ENCODE data around the gene MOB2.

MOB2 gene

DNA sequence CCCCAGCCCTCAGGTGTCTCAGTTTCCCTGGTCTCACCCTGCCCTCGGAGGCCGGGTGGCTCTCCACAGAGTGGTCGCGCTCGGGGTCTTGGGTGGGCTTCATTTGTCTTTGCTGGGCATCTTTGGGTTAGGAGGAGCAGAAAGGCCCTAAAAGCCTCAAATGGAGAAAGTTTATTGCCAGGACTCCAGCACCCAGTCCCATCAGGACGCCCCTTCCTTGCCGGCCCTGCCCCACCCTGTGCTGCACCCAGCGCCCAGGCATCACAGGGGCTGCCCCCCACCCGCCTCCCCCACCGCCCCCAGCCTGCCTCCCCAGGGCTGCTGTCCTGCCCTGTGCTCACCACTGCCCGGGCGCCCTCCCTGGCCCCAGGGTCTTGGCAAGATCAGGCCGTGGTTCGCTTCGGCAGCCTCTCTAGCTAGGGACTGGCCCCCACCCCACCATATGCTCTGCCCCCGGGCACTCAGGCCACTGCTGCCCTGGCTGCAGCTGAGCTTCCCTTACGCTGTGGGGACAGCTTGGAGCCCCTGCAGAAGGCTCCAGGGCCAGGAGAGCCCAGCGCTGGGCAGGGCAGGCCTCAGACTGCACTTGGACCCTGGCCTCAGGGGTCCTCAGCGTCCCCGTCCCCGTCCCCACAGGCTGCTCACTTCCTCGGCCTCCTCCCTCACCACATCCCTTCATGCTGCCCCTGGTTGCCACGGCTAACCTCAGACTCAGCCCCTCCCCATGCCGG lies 31.4 kb downstream of the MOB2 start:
- Histone ChIP-seq H3K27me3 (ENCODE audit: insufficient read depth, low read length) (no peaks in the 10 kb centered on the region), H3K9me3 (ENCODE audit: low read length) (no peaks in the 10 kb centered on the region), H2AFZ (ENCODE audit: low read depth, low read length) (no peak overlapping the region), H3K36me3 (ENCODE audit: insufficient read depth, low read length) (peaks cover 45% of the 10 kb centered on the region), H3K4me1 (ENCODE audit: insufficient read depth, low read length) (peaks cover 3% of the 10 kb centered on the region), H3K4me3 (ENCODE audit: low read length) (no peak overlapping the region)

DNA sequence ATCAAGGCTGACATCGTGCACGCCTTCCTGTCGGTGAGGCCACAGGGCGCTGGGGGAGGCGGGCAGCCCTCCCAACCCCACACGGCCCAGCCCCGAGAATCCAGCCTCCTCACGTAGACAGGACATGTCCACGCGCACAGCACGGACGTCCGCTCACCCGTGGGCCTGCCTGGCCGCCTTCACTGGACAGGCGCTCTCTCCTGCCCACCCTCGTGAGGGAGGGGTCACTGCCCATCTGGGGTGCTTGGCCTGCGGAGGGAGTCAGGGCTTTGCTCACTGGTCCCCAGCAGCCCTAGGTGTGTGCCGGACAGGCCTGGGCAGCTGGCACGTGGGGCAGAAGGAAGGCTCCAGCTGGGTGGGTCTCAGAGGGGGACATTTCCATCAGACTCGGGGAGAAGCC lies 32.0 kb downstream of the MOB2 start:
- Histone ChIP-seq H3K4me1 (ENCODE audit: insufficient read depth, low read length) (peaks cover 3% of the 10 kb centered on the region), H3K9me3 (ENCODE audit: low read length) (no peaks in the 10 kb centered on the region), H2AFZ (ENCODE audit: low read depth, low read length) (no peak overlapping the region), H3K27me3 (ENCODE audit: insufficient read depth, low read length) (no peaks in the 10 kb centered on the region), H3K4me3 (ENCODE audit: low read length) (no peak overlapping the region), H3K36me3 (ENCODE audit: insufficient read depth, low read length) (peaks cover 48% of the 10 kb centered on the region)

DNA sequence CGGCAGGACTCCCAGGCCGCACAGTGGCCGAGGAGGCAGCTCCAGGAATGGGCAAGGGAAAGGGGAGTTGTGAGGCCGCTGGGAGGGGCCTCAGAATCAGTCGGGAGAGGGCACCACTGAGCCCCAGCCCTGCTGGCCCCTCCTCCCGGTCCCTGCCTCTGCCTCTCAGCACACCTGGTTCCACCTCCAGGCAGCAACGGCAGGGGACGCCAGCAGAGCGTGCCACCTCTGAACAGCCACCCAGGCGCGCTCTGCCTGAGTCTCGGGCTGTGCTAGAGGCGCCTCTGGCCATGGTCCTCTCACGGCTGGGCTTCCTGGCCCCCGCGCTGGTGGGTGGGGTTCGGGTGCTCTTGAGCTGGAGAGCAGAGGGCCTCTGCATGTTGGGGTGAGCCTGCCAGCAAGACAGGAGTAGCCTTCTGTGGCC lies 33.0 kb downstream of the MOB2 start:
- Histone ChIP-seq H3K36me3 (ENCODE audit: insufficient read depth, low read length) (peaks cover 54% of the 10 kb centered on the region), H2AFZ (ENCODE audit: low read depth, low read length) (no peak overlapping the region), H3K9me3 (ENCODE audit: low read length) (no peaks in the 10 kb centered on the region), H3K4me3 (ENCODE audit: low read length) (no peak overlapping the region), H3K4me1 (ENCODE audit: insufficient read depth, low read length) (peaks cover 3% of the 10 kb centered on the region), H3K27me3 (ENCODE audit: insufficient read depth, low read length) (no peaks in the 10 kb centered on the region)

DNA sequence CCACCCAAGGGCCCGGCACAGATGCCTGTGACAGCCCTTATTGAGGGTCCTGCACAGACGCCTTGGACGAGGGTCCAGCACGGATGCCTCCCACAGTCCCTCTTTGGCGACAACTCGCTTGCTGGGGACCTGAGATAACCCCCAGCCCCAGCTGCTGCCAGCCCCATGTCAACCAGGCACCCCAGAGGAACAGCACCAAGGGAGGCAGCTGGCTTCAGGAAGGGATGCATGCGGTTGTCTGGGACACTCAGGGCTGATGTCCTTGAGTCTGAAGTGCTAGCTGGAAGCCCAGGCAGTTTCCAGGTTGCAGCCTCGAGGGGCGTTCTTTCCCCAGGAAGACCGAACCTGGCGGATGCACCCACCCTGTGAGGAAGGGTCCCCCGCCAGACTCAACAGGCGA lies 33.8 kb downstream of the MOB2 start:
- no peak overlapping the region for H2AFZ ChIP-seq (ENCODE audit: low read depth, low read length)
- H3K4me3 ChIP-seq (ENCODE audit: low read length) = no peak overlapping the region
- H3K27me3 ChIP-seq (ENCODE audit: insufficient read depth, low read length) = no peaks in the 10 kb centered on the region
- no peaks in the 10 kb centered on the region for H3K9me3 ChIP-seq (ENCODE audit: low read length)
- no peaks in the 10 kb centered on the region for H3K4me1 ChIP-seq (ENCODE audit: insufficient read depth, low read length)
- peaks cover 63% of the 10 kb centered on the region for H3K36me3 ChIP-seq (ENCODE audit: insufficient read depth, low read length)

DNA sequence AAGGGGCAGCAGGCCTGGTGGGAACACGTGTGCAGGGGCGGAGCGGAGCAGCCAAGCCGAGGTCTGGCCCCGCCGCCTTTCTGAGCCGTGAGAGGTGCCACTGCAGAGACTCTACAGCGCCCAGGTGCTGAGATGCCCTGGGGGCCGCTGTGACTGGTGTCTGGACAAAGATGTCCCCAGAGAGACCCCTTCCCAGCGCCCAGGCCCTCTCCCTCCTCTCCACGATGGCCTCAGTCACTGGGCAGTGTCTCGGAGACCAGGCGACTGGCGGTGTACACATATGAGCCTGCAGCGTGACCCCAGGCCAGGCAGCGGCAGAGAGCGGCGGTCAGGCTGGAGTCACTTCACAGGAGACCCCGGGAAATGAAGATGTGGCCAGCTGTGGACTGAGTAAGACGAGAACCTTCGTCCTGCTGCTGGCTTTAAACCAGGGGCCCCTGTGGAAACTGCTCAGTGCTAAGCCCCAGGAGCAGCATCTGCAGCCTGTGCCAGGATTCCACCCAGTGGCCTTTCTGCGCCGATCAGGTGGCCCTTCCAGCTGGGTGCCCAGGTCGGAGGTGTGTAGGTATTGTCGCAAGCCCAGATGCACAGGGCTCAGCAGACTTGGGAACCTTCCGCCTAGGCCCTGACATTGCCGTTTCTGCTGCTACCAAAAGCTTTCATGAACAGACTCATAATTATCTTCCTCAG lies 34.7 kb downstream of the MOB2 start:
- Histone ChIP-seq H3K4me3 (ENCODE audit: low read length) (no peak overlapping the region), H3K9me3 (ENCODE audit: low read length) (no peaks in the 10 kb centered on the region), H2AFZ (ENCODE audit: low read depth, low read length) (no peak overlapping the region), H3K36me3 (ENCODE audit: insufficient read depth, low read length) (peaks cover 67% of the 10 kb centered on the region), H3K27me3 (ENCODE audit: insufficient read depth, low read length) (no peaks in the 10 kb centered on the region), H3K4me1 (ENCODE audit: insufficient read depth, low read length) (no peaks in the 10 kb centered on the region)

DNA sequence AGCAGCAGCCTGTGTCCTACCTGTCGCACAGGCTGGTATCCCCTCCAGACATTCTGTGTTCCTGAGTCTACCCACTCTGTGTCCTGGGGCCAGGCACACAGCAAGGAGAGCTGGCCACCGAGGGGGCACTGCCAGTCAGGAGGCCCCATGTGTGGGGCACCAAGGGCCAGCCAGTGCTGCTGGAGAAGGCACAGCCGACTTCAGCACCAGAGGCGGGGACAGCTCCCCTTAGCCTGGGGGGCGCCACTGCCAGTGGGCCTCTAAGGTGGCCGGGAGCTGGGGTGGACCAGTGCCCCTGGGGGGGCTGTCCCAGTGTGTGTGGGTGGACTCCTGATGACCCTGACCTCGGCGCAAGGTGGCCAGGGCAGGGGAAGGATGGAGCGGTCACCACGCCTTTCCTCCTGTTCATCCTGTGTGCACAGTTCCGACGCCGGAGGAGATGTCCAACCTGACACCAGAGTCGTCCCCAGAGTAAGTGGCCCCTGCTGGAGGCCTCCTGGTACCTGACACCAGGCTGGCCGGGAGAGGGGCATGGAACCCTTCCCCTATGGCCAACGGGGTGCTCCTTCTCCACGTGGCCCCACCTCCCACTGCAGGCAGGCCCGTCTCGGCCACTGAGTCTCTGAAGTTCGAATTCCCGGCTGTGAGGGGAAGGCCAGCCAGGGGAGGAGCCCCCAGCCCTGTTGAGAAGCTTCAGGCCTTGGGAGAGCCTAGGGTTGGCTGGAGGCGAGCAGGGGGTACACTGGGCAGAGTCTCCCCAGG lies 35.4 kb downstream of the MOB2 start:
- H2AFZ ChIP-seq (ENCODE audit: low read depth, low read length) = no peak overlapping the region
- no peaks in the 10 kb centered on the region for H3K27me3 ChIP-seq (ENCODE audit: insufficient read depth, low read length)
- H3K4me3 ChIP-seq (ENCODE audit: low read length) = no peak overlapping the region
- peaks cover 69% of the 10 kb centered on the region for H3K36me3 ChIP-seq (ENCODE audit: insufficient read depth, low read length)
- H3K9me3 ChIP-seq (ENCODE audit: low read length) = no peaks in the 10 kb centered on the region
- no peaks in the 10 kb centered on the region for H3K4me1 ChIP-seq (ENCODE audit: insufficient read depth, low read length)

DNA sequence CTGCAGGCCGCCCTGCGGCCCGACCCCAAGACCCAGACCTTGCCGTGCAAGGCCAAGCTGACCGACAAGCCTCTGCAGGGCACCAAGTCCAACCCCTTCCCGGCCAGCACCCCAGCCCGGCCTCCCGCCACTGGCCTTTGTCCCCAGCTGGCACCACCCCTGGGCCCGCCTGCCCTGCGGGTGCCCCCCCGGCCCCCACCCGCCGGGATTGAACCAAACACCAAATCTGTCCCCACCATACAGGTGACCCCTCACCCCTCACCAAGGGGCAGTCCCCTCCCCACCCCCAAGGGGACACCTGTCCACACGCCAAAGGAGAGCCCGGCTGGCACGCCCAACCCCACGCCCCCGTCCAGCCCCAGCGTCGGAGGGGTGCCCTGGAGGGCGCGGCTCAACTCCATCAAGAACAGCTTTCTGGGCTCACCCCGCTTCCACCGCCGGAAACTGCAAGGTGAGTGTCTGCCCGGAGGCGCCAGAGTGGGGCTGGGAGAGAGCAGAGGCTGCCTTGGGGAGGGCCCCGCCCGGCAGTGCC lies 36.2 kb downstream of the MOB2 start:
- Histone ChIP-seq H3K4me3 (ENCODE audit: low read length) (no peak overlapping the region), H3K36me3 (ENCODE audit: insufficient read depth, low read length) (peaks cover 70% of the 10 kb centered on the region), H3K9me3 (ENCODE audit: low read length) (no peaks in the 10 kb centered on the region), H3K4me1 (ENCODE audit: insufficient read depth, low read length) (no peaks in the 10 kb centered on the region), H2AFZ (ENCODE audit: low read depth, low read length) (no peak overlapping the region), H3K27me3 (ENCODE audit: insufficient read depth, low read length) (no peaks in the 10 kb centered on the region)

DNA sequence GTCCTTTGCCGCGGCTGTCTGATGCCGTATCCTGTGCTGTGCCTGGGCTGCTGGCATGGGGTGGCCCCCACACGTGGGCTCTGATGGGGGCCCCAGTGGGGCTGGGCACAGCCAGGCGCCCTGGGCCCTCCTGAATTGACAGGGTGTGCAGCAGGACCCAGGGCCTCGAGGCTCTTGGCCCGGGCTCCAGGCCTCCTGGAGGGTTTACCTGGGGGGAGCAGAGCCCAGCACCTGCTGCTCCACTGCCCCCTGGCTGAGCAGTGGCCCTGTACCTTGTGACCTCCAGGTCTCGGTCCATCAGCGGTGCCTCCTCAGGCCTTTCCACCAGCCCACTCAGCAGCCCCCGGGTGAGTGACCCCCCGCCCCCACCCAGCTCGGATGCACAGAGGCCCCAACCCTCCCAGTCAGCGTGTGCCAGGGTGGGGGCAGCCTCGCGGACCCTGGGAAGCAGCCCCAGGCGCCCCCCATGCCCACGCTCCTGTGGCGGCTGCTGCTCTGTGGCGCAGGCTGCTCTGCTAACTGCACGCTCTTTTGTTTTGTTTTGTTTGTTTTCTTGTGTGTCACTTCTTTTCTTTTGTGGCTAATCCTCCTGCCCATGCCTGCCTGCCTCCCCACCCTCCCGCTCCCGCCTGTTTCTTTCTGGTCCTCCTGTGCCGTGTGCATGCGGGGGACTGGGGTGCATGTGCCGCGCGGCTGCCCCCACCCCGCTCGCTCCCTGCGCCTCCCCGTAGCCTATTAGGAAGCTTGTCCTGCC lies 36.9 kb downstream of the MOB2 start:
- peaks cover 75% of the 10 kb centered on the region for H3K36me3 ChIP-seq (ENCODE audit: insufficient read depth, low read length)
- H2AFZ ChIP-seq (ENCODE audit: low read depth, low read length) = no peak overlapping the region
- no peaks in the 10 kb centered on the region for H3K9me3 ChIP-seq (ENCODE audit: low read length)
- H3K4me3 ChIP-seq (ENCODE audit: low read length) = no peak overlapping the region
- H3K4me1 ChIP-seq (ENCODE audit: insufficient read depth, low read length) = no peaks in the 10 kb centered on the region
- H3K27me3 ChIP-seq (ENCODE audit: insufficient read depth, low read length) = no peaks in the 10 kb centered on the region

DNA sequence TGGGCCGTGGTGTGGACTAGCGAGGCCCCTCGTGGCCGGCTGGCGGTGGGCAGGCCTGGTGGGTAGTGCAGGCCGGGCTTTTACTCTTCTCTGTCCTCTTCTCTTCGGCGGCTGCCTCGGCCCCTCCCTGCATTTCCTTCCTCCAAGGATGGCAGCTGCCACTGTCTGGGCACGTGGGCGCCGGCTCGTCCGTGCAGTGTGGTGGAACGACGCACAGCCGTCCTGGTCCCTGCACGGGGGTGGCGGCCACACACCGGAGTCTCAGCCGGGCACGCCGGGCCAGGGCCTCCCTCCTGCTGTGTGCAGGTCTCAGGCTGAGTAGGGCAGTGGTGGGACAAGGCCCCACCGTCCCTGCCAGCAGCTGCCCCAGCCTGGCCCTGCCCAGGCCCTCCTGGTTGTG lies 37.7 kb downstream of the MOB2 start:
- Histone ChIP-seq H3K27me3 (ENCODE audit: insufficient read depth, low read length) (no peaks in the 10 kb centered on the region), H3K36me3 (ENCODE audit: insufficient read depth, low read length) (peaks cover 71% of the 10 kb centered on the region)

DNA sequence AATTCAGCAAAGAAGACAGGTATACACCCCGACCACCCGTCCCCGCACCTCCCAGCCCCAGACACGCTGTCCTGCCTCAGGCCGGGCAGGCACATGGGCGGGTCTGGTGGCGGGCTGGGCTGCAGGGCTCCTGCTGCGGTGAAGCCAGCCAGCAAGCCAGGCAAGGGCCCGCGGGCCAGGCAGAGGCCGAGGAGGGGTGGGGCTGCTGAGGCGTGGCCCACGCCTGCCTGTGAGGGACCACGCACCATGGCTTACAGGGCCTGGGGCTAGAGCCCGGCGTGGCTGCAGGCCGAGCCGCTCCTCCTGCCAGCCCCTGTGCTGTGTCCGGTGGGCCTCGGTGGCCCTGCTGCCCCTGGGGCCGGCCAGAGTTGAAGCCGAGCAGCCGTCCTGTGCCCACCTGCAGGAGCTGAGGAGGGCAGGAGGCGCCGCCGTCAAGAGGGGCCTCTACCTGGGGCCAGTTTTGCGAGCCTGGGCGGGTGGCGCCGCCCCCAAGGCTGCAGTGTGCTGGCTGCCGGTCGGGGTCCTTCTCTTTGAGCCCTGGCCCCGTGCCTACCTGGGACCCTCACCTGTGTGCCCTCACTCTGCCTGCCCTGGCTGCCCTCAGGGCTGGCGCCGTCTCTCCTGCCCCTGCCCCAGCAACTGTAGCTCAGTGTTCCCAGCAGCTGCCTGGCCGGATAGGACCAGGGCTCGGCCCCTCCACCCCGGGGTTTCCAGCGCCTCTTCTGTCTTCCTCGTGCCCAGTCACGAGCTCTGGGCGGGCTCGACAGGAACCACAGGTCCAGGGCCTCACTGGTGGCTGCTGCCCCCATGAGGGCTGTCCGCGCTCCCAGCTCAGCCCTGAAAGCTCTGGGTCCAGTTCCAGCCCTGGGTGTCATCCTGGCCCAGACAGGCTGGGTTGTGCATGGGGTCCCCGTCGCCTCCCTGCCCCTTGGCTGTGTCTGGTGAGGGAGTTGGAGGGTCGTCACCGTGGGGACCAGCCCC lies 38.4 kb downstream of the MOB2 start:
- no peaks in the 10 kb centered on the region for H3K27me3 ChIP-seq (ENCODE audit: insufficient read depth, low read length)
- H2AFZ ChIP-seq (ENCODE audit: low read depth, low read length) = no peak overlapping the region
- H3K9me3 ChIP-seq (ENCODE audit: low read length) = no peaks in the 10 kb centered on the region
- H3K4me1 ChIP-seq (ENCODE audit: insufficient read depth, low read length) = no peaks in the 10 kb centered on the region
- H3K36me3 ChIP-seq (ENCODE audit: insufficient read depth, low read length) = peaks cover 70% of the 10 kb centered on the region
- H3K4me3 ChIP-seq (ENCODE audit: low read length) = no peak overlapping the region

More for the DNA sequence above, 37.7 kb downstream of the MOB2 start:
- H3K9me3 ChIP-seq (ENCODE audit: low read length) = no peaks in the 10 kb centered on the region
- no peak overlapping the region for H2AFZ ChIP-seq (ENCODE audit: low read depth, low read length)
- no peaks in the 10 kb centered on the region for H3K4me1 ChIP-seq (ENCODE audit: insufficient read depth, low read length)
- no peak overlapping the region for H3K4me3 ChIP-seq (ENCODE audit: low read length)

DNA sequence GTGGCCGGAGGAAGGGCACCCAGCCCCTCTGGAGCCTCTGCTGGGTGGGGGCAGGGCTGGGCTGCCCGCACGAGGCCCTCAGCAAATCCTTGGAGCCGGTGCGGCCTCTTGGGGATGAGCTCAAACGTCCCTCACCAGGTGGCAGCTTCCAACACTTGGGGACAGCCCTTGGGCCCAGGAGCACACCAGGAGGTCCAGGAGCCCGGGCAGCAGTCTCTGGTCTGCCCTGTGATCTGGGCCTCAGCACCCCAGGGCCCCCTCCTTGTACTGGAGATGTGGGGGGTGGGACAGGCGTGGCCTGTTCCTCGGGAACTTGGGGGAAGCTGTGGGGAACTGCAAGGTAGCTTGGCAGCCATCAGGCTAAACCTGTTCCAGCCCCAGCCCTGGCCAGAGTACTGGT lies 40.0 kb downstream of the MOB2 start:
- H3K4me3 ChIP-seq (ENCODE audit: low read length) = no peak overlapping the region
- H3K27me3 ChIP-seq (ENCODE audit: insufficient read depth, low read length) = no peaks in the 10 kb centered on the region
- H2AFZ ChIP-seq (ENCODE audit: low read depth, low read length) = no peak overlapping the region
- H3K4me1 ChIP-seq (ENCODE audit: insufficient read depth, low read length) = no peaks in the 10 kb centered on the region
- H3K9me3 ChIP-seq (ENCODE audit: low read length) = no peaks in the 10 kb centered on the region
- peaks cover 67% of the 10 kb centered on the region for H3K36me3 ChIP-seq (ENCODE audit: insufficient read depth, low read length)
